Measurements from ENCODE around the gene TMEM14B.
A peak's percentile ranks its signal among the peaks of the same experiment; 100 is the strongest.

The TMEM14B gene

GRCh38 chr6:10778230-10778629, 30.6 kb downstream of the TMEM14B start:
- no peak overlapping the region for H3K27ac ChIP-seq (ENCODE audit: low read depth, low read length, severe bottlenecking)
- H3K4me3 ChIP-seq (ENCODE audit: extremely low read depth, insufficient read depth, low read length, poor library complexity, severe bottlenecking): no peak overlapping the region
- no peaks in the 10 kb centered on the region for H3K9me3 ChIP-seq (ENCODE audit: control insufficient read depth, low read length)
- H3K4me1 ChIP-seq (ENCODE audit: control insufficient read depth, insufficient read depth, low read length, poor library complexity, severe bottlenecking): no peaks in the 10 kb centered on the region
- peaks cover 30% of the 10 kb centered on the region for H3K36me3 ChIP-seq (ENCODE audit: control insufficient read depth, insufficient read depth, low read length)
- WGBS, 2 experiments (ENCODE audit: insufficient coverage in 2 of 2): 96 to 100% methylated on average over 1 to 3 of the region's 3 CpGs

GRCh38 chr6:10779076-10779475, 31.5 kb downstream of the TMEM14B start:
- Histone ChIP-seq H3K9me3 (ENCODE audit: control insufficient read depth, low read length) (no peaks in the 10 kb centered on the region), H3K4me1 (ENCODE audit: control insufficient read depth, insufficient read depth, low read length, poor library complexity, severe bottlenecking) (no peaks in the 10 kb centered on the region), H3K27ac (ENCODE audit: low read depth, low read length, severe bottlenecking) (no peak overlapping the region), H3K4me3 (ENCODE audit: extremely low read depth, insufficient read depth, low read length, poor library complexity, severe bottlenecking) (no peak overlapping the region), H3K36me3 (ENCODE audit: control insufficient read depth, insufficient read depth, low read length) (peaks cover 31% of the 10 kb centered on the region)
- 90 to 99% methylated on average over 7 of the region's 8 CpGs for WGBS, 2 experiments (ENCODE audit: insufficient coverage in 2 of 2)

- 100% methylated on average over 1 to 2 of the region's 5 CpGs for WGBS, 2 experiments (ENCODE audit: insufficient coverage in 2 of 2)
- Histone ChIP-seq H3K36me3 (ENCODE audit: control insufficient read depth, insufficient read depth, low read length) (peaks cover 11% of the 10 kb centered on the region), H3K4me1 (ENCODE audit: control insufficient read depth, insufficient read depth, low read length, poor library complexity, severe bottlenecking) (peaks cover 5% of the 10 kb centered on the region), H3K4me3 (ENCODE audit: extremely low read depth, insufficient read depth, low read length, poor library complexity, severe bottlenecking) (no peak overlapping the region), H3K27ac (ENCODE audit: low read depth, low read length, severe bottlenecking) (no peak overlapping the region), H3K9me3 (ENCODE audit: control insufficient read depth, low read length) (no peaks in the 10 kb centered on the region)
Measured at GRCh38 chr6:10791673-10792072, 44.1 kb downstream of the TMEM14B start.

- Histone ChIP-seq H3K9me3 (ENCODE audit: control insufficient read depth, low read length) (no peaks in the 10 kb centered on the region), H3K4me3 (ENCODE audit: extremely low read depth, insufficient read depth, low read length, poor library complexity, severe bottlenecking) (no peak overlapping the region), H3K4me1 (ENCODE audit: control insufficient read depth, insufficient read depth, low read length, poor library complexity, severe bottlenecking) (peaks cover 5% of the 10 kb centered on the region), H3K27ac (ENCODE audit: low read depth, low read length, severe bottlenecking) (no peak overlapping the region), H3K36me3 (ENCODE audit: control insufficient read depth, insufficient read depth, low read length) (peaks cover 11% of the 10 kb centered on the region)
- 91 to 95% methylated on average over 5 of the region's 5 CpGs for WGBS, 2 experiments (ENCODE audit: insufficient coverage in 2 of 2)
Measured at GRCh38 chr6:10792101-10792500, 44.5 kb downstream of the TMEM14B start.

GRCh38 chr6:10793035-10793434, 45.4 kb downstream of the TMEM14B start:
- Histone ChIP-seq H3K9me3 (ENCODE audit: control insufficient read depth, low read length) (no peaks in the 10 kb centered on the region), H3K4me1 (ENCODE audit: control insufficient read depth, insufficient read depth, low read length, poor library complexity, severe bottlenecking) (peaks cover 5% of the 10 kb centered on the region), H3K4me3 (ENCODE audit: extremely low read depth, insufficient read depth, low read length, poor library complexity, severe bottlenecking) (no peak overlapping the region), H3K36me3 (ENCODE audit: control insufficient read depth, insufficient read depth, low read length) (peaks cover 11% of the 10 kb centered on the region), H3K27ac (ENCODE audit: low read depth, low read length, severe bottlenecking) (no peak overlapping the region)
- WGBS, 2 experiments (ENCODE audit: insufficient coverage in 2 of 2): 80% methylated on average over 1 of the region's 3 CpGs

- Histone ChIP-seq H3K9me3 (ENCODE audit: control insufficient read depth, low read length) (no peaks in the 10 kb centered on the region), H3K27ac (ENCODE audit: low read depth, low read length, severe bottlenecking) (no peak overlapping the region), H3K4me1 (ENCODE audit: control insufficient read depth, insufficient read depth, low read length, poor library complexity, severe bottlenecking) (peaks cover 5% of the 10 kb centered on the region), H3K36me3 (ENCODE audit: control insufficient read depth, insufficient read depth, low read length) (peaks cover 11% of the 10 kb centered on the region), H3K4me3 (ENCODE audit: extremely low read depth, insufficient read depth, low read length, poor library complexity, severe bottlenecking) (no peak overlapping the region)
- 90 to 100% methylated on average over 1 to 2 of the region's 6 CpGs for WGBS, 2 experiments (ENCODE audit: insufficient coverage in 2 of 2)
Measured at GRCh38 chr6:10793695-10794094, 46.1 kb downstream of the TMEM14B start.

- H3K27ac ChIP-seq (ENCODE audit: low read depth, low read length, severe bottlenecking): peak overlapping the region; percentile 16
- H3K9me3 ChIP-seq (ENCODE audit: control insufficient read depth, low read length): no peaks in the 10 kb centered on the region
- 100% methylated on average over 1 of the region's 3 CpGs; no CpG with 5 or more reads in 1 of the 2 experiments for WGBS, 2 experiments (ENCODE audit: insufficient coverage in 2 of 2)
- peaks cover 5% of the 10 kb centered on the region for H3K4me1 ChIP-seq (ENCODE audit: control insufficient read depth, insufficient read depth, low read length, poor library complexity, severe bottlenecking)
- H3K36me3 ChIP-seq (ENCODE audit: control insufficient read depth, insufficient read depth, low read length): peaks cover 11% of the 10 kb centered on the region
- H3K4me3 ChIP-seq (ENCODE audit: extremely low read depth, insufficient read depth, low read length, poor library complexity, severe bottlenecking): no peak overlapping the region
Measured at GRCh38 chr6:10794239-10794638, 46.6 kb downstream of the TMEM14B start.

GRCh38 chr6:10800810-10801209, 53.2 kb downstream of the TMEM14B start:
- Histone ChIP-seq H3K36me3 (ENCODE audit: control insufficient read depth, insufficient read depth, low read length) (no peaks in the 10 kb centered on the region), H3K27ac (ENCODE audit: low read depth, low read length, severe bottlenecking) (no peak overlapping the region), H3K4me1 (ENCODE audit: control insufficient read depth, insufficient read depth, low read length, poor library complexity, severe bottlenecking) (no peaks in the 10 kb centered on the region), H3K9me3 (ENCODE audit: control insufficient read depth, low read length) (no peaks in the 10 kb centered on the region), H3K4me3 (ENCODE audit: extremely low read depth, insufficient read depth, low read length, poor library complexity, severe bottlenecking) (no peak overlapping the region)
- 85 to 91% methylated on average over 2 to 3 of the region's 3 CpGs for WGBS, 2 experiments (ENCODE audit: insufficient coverage in 2 of 2)

- no peak overlapping the region for H3K27ac ChIP-seq (ENCODE audit: low read depth, low read length, severe bottlenecking)
- no peaks in the 10 kb centered on the region for H3K4me1 ChIP-seq (ENCODE audit: control insufficient read depth, insufficient read depth, low read length, poor library complexity, severe bottlenecking)
- no peak overlapping the region for H3K4me3 ChIP-seq (ENCODE audit: extremely low read depth, insufficient read depth, low read length, poor library complexity, severe bottlenecking)
- 0 to 38% methylated on average over 1 of the region's 2 CpGs for WGBS, 2 experiments (ENCODE audit: insufficient coverage in 2 of 2)
- no peaks in the 10 kb centered on the region for H3K36me3 ChIP-seq (ENCODE audit: control insufficient read depth, insufficient read depth, low read length)
- no peaks in the 10 kb centered on the region for H3K9me3 ChIP-seq (ENCODE audit: control insufficient read depth, low read length)
Measured at GRCh38 chr6:10801224-10801848, 53.7 kb downstream of the TMEM14B start.
